ENCODE measurements around the gene GSG1.

- TF ChIP-seq CTCF (IDR thresholded peaks at IDR 0.05) (no peak), POLR2A (IDR thresholded peaks at IDR 0.05) (no peak)
Observed at GRCh38 chr12:13121568-13121967, 18.1 kb upstream of the GSG1 start.

Data from lower leg skin (tissue), 3 donors.